Activated T-cell treated with anti-CD3 and anti-CD28 coated beads for 48 hours (primary cell): Measurements from ENCODE around the gene SLC36A3.
A peak's percentile ranks its signal among the peaks of the same experiment; 100 is the strongest.

Experiments used
- DNase-seq: peaks from one replicate; pipeline ENCODE4 v3.0.0-alpha.2; 2020; ENCODE audit warnings: low read depth

Gene SLC36A3

DNA sequence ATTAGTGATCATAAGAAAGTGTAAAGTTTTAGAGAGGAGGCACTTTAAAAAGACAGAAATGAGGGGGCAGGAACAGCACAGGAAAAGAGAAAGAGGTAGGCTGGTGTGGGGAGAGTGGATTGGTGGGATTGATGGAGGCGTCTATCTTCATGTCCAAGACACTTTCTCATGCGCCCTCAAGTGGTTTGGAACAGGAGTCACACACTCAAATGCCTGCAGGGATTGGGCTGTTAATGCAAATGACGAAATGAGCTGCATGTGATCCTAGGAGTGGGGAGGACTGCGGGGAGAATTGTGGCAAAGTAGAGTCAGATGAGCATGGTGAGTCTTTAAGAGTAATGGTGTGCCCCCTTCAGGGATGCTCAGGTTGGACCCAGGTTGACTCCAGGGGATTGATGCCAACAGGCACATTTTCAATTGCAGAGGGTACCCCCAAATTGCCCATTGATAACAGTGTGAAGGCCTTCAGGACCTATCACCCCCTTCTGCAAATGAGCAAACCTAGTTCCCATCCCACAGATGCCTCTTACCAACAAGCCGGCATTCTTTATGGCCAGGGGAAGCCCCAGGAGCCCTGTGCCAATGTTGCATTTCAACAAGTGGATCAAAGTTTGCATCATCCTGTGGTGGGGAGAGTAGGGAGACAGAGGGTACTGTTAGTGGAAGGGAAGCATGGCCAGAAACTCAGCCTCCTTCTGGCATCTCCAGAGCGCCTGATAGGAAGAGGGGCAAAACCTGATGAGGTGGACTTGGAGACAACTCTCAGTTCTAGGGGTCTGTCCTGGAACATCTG lies 5.3 kb downstream of the SLC36A3 start:
- no peak for DNase-seq

DNA sequence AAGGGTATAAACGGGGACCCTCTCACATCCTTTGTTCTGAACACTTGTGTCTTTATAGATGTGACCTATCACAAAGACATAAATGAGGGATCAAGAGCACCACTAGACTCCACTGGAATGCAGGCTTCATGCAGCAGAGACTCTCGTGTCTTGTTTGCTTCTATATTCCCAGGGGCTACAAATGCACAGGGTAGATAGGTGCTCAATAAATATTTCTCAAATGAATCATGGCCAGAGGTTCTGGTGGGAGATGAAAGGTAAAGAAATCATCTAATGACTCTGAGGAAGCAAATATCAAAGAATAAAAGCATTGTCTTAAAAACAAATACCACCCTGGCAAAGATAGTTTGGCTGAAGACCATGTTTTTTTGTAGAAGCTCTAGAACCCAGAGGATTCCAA lies 6.6 kb downstream of the SLC36A3 start:
- DNase-seq = no peak

DNA sequence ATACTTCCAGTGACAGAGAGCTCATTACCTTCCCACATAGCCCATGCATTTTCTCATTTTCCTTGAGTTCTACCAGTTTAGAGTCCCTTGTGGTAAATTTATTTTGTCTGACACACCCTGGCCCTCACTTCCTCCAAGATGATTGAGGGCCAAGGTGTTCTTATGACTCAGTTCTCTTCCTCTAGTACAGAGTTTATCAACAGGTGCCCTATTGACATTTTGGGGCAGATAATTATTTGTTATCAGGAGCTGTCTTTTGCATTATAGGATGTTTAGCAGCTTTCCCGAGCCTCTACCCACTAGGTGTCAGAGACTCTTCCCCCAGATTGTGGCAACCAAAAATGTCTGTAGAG lies 7.1 kb downstream of the SLC36A3 start:
- DNase-seq = no peak

DNA sequence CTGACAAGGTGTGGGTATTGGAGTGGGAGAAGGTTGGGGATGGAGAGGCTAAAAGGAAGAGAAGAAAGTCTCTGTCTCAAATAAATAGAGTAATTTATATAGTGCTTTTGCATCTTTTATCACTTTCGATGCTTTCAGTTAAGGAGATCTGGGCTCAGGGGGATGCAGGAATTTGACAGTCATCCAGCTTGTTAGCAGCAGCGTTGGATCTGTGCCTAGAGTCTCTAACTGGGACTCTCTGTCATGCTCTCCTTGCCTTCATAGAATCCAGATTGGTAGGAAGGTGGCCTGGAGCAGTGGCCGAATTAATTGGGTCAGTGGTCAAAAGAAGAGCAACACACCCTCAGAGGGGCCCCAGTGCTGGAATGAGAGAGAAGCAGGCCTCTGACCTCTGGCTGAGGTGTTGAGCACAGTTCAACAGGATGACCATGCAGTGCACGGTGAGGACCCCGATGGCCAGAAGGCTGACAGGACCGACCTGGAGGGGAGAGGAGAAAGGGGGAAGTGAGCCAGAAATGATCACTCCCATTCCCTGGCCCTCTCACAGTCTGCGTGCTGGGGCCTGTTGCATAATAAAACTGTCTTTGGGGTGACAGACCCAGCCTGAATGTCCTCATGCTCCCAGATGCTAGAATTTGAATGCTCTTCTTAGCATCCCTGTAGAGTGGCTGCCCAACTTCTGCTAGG lies 7.6 kb downstream of the SLC36A3 start:
- DNase-seq = no peak

DNA sequence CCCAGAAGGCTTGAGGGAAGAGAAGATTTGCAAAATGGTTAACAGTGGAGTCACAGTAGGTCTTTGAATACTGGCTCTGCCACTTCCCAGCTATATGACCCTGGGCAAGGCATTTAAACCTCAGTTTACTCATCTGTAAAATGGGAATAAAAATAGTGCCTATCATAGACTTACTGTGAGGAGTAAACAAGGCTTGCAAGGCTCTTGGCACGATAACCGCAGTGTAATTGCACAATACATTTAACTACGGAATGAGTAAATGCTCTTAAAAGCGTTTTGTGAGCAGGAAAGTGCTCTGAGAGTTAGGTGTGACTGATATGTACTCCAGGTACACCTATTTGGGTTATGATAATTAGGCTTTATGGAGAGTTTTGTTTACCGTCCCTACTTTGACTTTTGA lies 8.4 kb downstream of the SLC36A3 start:
- no peak for DNase-seq

DNA sequence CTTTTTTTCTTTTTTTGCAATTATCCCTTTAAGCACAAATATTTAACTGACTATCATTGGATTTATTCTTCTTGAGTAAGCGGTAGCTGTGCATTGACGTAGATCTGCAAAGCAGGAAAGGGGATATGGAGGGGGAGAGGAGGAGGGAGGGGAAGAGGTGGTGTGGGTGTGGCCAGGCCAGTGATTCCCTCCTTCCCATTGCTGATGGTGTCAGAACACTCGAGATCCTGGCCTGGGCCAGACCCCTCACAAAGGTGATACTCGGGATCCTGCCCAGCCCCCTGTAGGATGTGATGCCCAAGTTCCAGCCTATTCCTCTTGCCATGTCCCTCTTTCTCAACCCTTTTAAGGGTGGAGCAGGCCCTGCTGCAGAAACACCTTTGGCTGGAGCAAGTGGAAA lies 9.9 kb downstream of the SLC36A3 start:
- DNase-seq = no peak

DNA sequence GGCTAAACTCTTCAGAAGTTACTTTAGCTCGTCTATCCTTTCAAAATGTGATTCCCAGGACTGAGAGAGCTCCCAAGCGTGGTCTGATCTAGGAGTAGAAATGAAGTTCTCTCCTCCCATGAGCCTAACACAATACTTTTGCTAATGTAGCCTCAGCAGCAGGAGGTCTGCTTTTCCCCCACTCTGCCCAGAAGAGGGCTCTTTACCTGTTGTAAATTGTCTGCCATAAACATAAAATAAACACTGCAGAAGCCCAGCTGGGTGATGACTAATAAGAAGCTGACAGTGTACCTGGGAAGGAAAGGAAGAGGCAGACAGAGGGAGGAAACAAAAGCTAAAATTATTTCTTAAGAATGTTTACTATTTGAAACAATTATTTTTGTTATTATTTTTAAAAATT lies 15.4 kb downstream of the SLC36A3 start:
- no peak for DNase-seq

DNA sequence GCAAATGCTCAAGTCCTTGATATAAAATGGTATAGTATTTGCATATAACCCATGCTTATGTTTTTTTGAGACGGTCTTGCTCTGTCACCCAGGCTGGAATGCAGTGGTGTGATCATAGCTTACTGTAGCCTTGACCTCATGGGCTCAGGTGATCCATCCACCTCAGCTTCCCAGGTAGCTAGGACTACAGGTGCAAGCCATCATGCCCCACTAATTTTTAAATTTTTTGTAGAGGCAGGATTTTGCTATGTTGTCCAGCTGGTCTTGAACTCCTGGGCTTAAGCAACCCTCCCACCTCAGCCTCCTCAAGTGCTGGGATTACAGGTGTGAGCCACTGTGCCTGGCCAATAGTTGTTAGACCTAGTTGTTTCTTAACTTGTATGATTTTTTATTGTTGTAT lies 17.3 kb downstream of the SLC36A3 start:
- DNase-seq = no peak

DNA sequence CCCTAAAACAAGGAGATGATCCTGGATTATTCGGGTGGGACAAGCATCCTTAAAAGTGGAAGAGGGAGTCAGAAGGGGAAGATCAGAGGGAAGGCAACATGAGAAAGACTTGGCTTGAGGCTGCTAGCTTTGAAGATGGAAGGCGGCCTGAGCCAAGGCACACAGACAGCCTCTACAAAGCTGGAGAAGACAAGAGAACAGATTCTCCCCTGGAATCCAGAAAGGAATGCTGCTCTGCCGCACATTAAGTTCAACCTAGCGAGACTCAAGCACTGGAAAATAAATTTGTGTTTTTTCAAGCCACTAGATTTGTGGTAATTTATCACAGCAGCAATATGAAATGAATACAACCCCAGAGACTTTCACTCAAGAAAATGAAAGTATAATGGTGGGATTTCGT lies 17.9 kb downstream of the SLC36A3 start:
- DNase-seq = no peak

DNA sequence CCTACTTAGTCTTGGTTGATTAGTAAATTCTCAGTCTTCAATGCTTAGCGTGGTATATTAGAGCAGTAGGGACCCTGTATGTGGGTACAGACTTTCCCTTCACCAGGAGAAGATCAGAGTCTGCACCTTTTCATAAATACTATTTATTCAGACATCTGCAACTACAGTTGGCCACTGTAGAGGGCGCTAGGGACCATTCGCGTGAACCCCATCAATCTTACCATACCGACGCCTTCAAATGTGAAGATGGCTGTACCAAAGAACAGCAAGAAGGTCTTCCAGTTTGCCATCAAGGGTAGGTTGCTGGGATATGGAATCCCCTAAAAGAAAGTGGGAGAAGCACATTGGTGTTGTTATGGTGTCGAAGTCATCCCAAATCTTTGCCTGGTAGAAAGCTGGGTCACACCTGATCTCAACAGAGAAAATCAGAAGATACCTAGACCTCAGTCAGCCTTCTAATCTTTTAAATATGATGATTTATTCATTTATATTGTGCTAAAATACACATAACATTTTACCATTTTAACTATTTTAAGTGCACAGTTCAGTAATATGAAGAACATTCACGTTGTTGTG lies 19.1 kb downstream of the SLC36A3 start:
- no peak for DNase-seq

DNA sequence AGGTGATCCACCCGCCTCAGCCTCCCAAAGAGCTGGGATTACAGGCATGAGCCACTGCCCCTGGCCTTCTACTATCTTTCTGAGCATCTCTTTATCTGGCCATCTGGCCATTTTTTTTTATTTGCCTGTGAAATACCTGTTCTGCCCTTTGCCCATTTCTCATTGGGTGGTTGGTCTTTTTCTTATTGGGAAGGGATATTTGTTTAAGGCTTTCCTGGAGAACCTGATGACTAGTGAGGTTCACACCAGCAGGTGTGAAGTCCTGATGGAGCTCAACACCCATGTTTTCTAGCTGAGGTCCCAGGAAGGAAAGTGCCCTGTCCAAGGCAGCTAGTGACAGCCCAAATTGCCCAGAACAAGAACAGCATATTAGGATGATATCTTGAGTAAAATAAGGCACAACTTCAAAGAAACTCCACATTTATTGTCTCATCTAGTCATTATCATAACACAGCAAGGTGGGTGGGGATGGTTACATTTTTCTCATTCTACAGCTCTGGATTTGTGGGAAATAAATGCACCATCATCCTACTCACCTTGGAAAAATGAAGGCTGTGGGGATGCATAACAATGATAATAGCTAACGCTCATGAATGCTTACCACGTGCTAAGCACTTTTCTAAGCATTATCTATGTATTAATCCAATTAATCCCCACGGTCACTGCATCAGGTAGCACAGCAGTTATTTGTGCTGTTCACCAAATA lies 20.3 kb downstream of the SLC36A3 start:
- DNase-seq = no peak

DNA sequence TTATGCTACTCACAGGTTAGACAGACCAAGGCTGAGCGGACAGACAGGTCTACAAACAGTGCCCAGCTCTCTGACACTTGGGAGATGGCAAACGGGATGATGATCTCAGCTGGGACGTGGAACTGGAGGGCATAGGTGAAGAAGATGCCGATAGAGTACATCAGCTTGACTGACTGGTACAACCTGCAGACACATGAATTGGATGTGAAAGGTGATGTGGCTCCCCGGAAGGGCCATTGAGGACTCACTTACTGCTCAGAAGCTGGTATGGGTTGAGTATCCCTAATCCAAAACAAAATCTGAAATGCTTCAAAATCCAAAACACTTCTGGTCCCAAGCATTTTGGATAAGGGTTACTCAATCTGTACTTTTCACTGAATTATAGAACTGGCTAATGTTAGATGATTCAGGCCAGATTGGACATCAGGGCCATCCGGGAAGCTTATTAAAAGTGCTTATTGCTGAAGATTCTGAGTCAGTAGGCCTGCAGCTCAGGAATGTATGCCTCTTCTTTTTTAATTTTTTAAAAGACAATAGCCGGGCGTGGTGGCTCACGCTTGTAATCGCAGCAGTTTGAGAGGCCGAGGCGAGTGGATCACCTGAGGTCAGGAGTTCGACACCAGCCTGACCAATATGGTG lies 22.4 kb downstream of the SLC36A3 start:
- DNase-seq = no peak

DNA sequence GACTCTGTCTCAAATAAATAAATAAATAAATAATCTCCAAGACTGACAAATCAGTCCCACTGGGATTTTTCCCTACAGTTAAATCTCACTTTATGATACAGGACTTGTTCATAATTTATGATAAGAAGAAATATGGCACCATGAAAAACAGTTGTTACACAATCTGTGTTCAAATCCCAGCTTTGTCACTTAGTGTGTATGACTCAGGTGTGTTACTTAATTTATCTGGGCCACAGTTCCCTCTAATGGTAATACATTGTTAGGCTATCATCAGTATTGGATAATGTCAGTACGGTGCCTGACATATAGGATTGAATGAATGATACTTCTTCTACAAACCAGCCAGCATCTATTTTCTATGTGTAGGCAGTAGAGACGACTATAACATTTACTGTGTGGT lies 23.1 kb downstream of the SLC36A3 start:
- no peak for DNase-seq

DNA sequence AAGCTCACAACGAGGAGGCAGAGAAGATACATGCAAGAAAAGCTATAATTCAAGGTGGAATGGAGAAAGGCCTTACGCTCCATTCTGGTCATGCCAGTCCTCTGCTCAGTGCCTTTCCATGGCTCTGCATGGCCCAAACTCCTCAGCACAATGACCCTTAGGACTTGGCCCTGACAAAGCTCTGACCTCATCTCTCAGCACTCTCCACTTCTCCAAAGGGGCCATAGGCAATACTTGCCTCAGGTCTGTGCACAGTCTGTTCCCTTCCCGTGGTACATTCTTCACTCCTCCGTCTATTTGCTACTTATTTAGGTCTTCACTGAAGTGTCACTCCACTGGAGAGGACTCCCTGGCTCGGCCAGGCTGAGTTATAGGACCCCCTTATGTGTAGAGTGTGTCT lies 24.7 kb downstream of the SLC36A3 start:
- DNase-seq = no peak

DNA sequence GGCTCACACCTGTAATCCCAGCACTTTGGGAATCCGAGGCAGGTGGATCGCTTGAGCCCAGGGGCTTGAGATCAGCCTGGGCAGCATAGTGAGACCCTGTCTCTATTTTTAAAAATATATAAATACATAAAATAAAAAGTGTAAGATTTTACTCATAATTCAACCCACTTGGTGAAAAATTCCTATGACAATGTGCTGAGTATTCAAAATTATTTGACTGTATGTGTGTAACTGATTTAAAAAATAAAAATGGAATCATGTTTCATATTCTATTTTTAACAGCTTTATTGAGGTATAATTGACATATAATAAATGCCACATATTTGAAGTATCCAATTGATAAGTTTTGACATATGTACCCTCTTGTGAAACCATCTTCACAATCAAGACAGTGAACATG lies 27.8 kb downstream of the SLC36A3 start:
- DNase-seq = no peak

DNA sequence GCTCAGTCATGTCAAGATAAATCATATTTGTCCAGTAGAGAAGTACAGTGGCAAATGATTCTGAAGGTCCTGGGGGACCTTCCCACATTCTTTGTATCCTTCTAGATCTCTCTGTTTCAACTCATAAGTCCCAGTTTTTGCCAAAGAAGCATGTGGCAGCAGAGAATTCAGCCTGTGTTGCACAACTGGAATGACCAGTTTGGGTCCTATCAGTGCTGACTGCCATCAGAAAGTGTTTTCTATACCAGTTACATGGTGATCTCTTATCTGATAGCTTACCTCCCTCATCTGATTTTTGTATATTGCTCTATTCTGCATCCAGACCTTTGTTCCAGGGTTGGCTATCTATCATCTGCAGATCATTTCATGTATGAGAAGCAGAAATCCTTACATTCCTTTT lies 28.9 kb downstream of the SLC36A3 start:
- DNase-seq = no peak

DNA sequence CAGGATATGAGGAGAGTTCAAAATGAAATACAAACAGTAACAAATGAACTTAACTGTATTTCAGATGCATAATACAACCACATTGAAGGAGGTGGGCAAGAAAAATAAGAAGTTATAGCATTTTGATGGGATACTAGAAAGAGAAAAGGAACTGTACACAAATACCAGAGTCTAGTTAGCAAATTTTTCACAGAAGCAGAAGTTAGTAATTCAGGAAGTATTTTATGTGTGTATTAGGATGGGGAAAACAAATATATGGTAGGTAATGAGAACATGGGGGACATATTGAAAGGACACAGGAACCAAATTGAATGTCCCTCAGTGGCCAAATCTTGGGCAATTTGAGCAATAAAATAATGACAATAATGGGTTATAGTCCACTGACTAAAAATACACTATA lies 32.2 kb downstream of the SLC36A3 start:
- DNase-seq = no peak

DNA sequence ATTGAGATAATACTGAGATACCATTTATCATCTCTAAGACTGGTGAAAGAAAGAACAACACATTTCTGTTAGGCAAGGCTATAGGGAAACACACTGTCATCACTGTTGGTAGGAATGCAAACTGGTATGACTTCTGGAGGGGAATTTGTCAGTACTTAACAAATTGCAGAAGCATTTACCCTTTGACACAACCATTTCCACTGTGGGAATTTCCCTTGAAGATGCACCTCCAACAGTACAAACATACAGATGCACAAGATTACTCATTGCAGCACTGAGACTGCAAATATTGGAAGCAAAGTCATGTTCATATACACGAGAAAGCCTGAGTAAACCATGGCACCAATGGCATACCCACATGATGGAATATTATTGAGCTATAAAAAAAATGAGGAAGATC lies 33.0 kb downstream of the SLC36A3 start:
- DNase-seq = no peak

DNA sequence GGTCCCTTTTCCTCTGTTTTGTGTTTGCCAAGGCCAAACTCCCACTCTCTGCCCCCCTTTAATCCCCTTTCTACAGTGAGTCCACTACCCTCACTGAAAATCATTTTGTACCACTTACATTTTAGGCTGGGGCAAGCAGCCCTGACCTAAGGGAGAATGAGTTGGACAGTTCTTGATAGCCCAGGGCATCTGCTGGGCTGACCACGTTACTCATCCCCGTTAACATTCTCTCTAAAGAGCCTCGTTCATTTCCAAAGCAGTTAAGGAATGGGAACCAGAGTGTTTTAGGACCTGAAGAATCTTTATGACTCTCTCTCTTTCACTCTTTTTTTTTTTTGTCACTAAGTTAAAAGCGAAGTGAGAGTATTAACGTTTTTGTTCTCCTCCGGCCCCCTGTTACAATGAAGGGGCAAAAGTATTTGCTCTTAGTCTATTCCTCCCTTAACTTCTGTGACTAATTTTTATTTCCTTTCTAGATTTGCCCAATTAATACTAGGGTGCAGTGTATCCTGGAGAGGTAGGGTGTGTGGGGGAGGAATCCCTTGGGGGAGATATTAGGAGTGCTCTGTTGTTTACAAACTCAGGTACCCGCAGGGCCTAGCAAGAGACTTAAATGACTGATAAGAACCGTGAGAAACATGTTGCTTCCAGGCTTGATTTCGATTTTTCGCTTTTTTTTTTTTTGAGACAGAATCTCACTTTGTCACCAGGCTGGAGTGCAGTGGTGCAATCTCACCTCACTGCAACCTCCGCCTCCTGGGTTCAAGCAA lies 35.9 kb downstream of the SLC36A3 start:
- DNase-seq = no peak

DNA sequence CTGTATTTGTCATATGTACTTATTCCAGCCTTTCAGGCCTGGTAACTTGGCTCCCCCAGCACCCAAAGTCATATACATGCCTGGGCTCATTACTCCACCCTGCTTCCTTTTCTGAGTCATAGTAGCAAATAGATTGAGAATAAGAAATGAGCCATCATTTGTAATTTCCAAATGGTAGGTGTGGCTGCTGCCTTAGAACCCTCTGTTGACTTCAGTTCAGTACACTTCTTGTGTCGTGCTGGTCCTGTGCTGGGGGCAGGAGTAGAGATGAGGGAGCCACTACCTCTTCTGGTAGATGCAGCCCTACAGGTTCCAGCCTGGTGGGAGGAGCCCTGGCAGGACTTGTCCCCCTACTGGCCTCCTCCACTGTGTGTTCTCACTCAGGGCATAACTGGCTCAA lies 39.5 kb downstream of the SLC36A3 start:
- DNase-seq = peak; percentile 11

DNA sequence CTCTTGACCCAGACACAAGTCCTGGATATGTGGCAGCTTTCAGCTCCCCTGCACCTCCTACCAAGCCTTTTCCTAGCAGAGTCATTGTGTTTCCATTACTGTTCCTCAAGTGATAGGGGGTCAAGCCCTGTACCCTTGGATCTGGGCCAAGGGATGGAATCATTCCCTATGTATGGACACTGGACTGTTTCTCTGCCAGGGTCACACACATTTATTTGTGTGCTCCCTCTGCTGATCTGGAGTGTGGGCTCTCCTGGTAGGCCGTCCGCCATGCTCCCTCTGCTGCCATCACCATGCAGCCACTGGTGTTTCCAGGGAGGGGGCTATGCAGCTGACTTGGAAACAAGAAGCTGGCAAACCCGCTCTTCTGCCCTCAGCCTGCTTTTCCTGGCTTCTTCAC lies 41.0 kb downstream of the SLC36A3 start:
- no peak for DNase-seq

DNA sequence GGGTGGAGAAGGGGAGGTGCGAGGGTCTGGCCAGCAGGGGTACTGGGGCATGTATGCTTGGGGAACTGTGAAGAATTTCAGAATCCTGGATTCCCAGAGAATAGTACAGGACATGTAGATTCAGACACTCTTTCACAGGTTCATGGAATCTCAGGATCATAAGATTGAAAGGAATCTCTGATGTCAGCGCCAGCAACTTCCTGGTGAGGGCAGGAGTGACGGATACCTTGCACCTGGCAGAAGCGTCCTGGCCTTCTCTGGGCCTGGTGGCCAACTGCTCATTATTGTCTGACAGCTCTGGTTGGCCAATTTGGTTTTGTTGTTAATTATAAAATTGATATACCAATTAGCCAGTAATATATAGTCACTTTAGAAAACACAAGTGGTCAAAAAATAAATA lies 43.6 kb downstream of the SLC36A3 start:
- DNase-seq = no peak
